OCI-LY3 (cell line): ENCODE data around the gene PCDHGA12.

ENCODE experiments used
- EZH2phosphoT487 ChIP-seq: fragments of 200-600 bp; shearing (Covaris generic); IDR thresholded peaks from 2 replicates; pipeline ENCODE4 v1.6.1; 2018; ENCODE audit warnings: antibody characterized with exemption, mixed run types, low read depth
- TF ChIP-seq, protein P1 (sequence below): fragments of 200-600, 300-600 bp; sonication (generic); IDR thresholded peaks from 2 replicates; pipeline ENCODE4 v1.5.1; 2014; ENCODE audit warnings: antibody characterized with exemption, low read length, low read depth

DNA sequence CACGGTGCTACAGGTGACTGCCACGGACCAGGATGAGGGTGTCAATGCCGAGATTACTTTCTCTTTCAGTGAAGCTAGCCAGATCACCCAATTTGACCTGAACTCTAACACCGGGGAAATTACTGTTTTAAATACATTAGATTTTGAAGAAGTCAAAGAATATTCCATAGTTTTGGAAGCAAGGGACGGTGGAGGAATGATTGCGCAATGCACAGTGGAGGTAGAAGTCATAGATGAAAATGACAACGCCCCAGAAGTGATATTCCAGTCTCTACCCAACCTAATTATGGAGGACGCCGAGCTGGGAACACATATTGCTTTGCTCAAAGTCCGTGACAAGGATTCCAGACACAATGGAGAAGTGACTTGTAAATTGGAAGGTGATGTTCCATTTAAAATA, 41.6 kb upstream of the PCDHGA12 start:
- TF ChIP-seq, protein P1, sequence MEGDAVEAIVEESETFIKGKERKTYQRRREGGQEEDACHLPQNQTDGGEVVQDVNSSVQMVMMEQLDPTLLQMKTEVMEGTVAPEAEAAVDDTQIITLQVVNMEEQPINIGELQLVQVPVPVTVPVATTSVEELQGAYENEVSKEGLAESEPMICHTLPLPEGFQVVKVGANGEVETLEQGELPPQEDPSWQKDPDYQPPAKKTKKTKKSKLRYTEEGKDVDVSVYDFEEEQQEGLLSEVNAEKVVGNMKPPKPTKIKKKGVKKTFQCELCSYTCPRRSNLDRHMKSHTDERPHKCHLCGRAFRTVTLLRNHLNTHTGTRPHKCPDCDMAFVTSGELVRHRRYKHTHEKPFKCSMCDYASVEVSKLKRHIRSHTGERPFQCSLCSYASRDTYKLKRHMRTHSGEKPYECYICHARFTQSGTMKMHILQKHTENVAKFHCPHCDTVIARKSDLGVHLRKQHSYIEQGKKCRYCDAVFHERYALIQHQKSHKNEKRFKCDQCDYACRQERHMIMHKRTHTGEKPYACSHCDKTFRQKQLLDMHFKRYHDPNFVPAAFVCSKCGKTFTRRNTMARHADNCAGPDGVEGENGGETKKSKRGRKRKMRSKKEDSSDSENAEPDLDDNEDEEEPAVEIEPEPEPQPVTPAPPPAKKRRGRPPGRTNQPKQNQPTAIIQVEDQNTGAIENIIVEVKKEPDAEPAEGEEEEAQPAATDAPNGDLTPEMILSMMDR = no peak
- no peak for TF ChIP-seq EZH2phosphoT487
